Measurements from ENCODE around the gene TASOR2. TPM values are rescaled to one million over a fixed set of nuclear protein-coding genes. Genes with fewer than 3 reads are reported as not detected.

The TASOR2 gene
- total and polyA plus RNA-seq, 9 of the 15 experiments (the other 6 are each of a cell fraction or from before 2014, with no cell fraction given) = 12.7 to 75.3 (median 52.3) TPM

DNA sequence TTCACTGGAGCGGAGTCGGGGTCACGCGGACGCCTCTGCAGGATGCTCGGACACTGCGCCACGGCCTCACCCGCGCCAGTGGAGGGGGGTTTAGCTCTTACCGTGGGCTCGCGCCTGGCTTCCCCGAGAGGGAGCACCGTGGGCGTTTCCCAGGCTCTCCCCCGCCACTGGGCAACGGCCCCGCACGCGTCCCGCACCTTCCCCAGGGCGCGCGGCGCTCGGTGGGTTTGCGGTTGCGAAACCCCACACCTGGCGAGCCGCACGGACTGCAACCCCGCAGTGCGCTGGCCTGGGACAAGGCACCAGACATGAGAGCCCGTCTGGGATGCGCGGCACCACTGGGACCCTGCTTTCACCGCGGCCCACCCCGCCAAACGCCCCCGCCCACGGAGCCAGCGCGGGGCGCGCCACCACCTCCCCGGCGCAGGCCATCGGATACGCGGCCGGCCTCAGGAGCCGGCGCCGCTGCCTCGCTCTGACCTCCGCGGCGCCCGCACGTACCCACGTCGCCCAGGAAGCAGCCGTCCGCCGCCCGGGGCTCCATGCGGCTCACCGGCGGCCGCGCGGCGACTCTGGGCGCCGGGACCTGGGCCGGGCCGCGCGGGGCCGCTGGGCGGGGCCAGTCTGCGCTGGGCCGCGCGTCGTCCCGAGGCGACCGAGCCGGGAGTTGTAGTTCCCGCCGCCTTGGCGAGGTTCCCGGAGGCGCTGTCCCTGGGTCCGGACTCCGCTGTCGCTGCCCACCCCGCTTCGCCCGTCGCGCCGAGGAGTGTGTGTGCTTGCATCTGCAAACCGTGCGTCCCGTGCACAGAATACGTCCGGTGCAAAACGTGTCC is 18.4 kb upstream of the TASOR2 start, which contains the start of gene ASB13 (continued):
- no peak for TF ChIP-seq ETV6 (IDR thresholded peaks at IDR 0.05; ENCODE audit: borderline replicate concordance in 1 of 2, low read depth in 2 of 2, low read length in 1 of 2)
- TF ChIP-seq ETV6 (CRISPR knock-in tag; IDR thresholded peaks at IDR 0.05; ENCODE audit: borderline replicate concordance) = no peak; the same call in 1 of the 2 replicates
- no peak for TF ChIP-seq SNIP1 (IDR thresholded peaks at IDR 0.05; ENCODE audit: low read depth)
- no peak for TF ChIP-seq ADNP (tag; IDR thresholded peaks at IDR 0.05)
- TF ChIP-seq PHF20 (IDR thresholded peaks at IDR 0.05; ENCODE audit: partially characterized antibody) = peak; percentile 31
- TF ChIP-seq ZNF347 (CRISPR knock-in tag; IDR thresholded peaks at IDR 0.05; ENCODE audit: low read depth) = no peak
- TF ChIP-seq, protein P1, sequence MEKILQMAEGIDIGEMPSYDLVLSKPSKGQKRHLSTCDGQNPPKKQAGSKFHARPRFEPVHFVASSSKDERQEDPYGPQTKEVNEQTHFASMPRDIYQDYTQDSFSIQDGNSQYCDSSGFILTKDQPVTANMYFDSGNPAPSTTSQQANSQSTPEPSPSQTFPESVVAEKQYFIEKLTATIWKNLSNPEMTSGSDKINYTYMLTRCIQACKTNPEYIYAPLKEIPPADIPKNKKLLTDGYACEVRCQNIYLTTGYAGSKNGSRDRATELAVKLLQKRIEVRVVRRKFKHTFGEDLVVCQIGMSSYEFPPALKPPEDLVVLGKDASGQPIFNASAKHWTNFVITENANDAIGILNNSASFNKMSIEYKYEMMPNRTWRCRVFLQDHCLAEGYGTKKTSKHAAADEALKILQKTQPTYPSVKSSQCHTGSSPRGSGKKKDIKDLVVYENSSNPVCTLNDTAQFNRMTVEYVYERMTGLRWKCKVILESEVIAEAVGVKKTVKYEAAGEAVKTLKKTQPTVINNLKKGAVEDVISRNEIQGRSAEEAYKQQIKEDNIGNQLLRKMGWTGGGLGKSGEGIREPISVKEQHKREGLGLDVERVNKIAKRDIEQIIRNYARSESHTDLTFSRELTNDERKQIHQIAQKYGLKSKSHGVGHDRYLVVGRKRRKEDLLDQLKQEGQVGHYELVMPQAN (IDR thresholded peaks at IDR 0.05; ENCODE audit: borderline replicate concordance) = no peak
- no peak for TF ChIP-seq NR2C2 (CRISPR knock-in tag; IDR thresholded peaks at IDR 0.05)
- peak; percentile 69 for TF ChIP-seq NR2C2 (tag; IDR thresholded peaks at IDR 0.05)
- TF ChIP-seq, protein P2, sequence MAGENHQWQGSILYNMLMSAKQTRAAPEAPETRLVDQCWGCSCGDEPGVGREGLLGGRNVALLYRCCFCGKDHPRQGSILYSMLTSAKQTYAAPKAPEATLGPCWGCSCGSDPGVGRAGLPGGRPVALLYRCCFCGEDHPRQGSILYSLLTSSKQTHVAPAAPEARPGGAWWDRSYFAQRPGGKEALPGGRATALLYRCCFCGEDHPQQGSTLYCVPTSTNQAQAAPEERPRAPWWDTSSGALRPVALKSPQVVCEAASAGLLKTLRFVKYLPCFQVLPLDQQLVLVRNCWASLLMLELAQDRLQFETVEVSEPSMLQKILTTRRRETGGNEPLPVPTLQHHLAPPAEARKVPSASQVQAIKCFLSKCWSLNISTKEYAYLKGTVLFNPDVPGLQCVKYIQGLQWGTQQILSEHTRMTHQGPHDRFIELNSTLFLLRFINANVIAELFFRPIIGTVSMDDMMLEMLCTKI (IDR thresholded peaks at IDR 0.05; ENCODE audit: partially characterized antibody) = no peak
- TF ChIP-seq, protein P3, sequence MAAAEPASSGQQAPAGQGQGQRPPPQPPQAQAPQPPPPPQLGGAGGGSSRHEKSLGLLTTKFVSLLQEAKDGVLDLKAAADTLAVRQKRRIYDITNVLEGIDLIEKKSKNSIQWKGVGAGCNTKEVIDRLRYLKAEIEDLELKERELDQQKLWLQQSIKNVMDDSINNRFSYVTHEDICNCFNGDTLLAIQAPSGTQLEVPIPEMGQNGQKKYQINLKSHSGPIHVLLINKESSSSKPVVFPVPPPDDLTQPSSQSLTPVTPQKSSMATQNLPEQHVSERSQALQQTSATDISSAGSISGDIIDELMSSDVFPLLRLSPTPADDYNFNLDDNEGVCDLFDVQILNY (CRISPR knock-in tag; IDR thresholded peaks at IDR 0.05) = 0 out of 2 replicates have a peak, but pooled peaks have one; percentile 68
- no peak for TF ChIP-seq HOXB6 (CRISPR knock-in tag; IDR thresholded peaks at IDR 0.05; ENCODE audit: borderline replicate concordance)
- no peak for TF ChIP-seq EZH2 (IDR thresholded peaks at IDR 0.05; ENCODE audit: borderline replicate concordance, low read depth, low read length)
- peak; percentile 81; the same call in 1 of the 2 replicates for TF ChIP-seq PHF8 (IDR thresholded peaks at IDR 0.05; ENCODE audit: borderline replicate concordance, low read length)
- TF ChIP-seq MCM5 (IDR thresholded peaks at IDR 0.05; ENCODE audit: low read depth) = no peak
- TF ChIP-seq, protein P4, sequence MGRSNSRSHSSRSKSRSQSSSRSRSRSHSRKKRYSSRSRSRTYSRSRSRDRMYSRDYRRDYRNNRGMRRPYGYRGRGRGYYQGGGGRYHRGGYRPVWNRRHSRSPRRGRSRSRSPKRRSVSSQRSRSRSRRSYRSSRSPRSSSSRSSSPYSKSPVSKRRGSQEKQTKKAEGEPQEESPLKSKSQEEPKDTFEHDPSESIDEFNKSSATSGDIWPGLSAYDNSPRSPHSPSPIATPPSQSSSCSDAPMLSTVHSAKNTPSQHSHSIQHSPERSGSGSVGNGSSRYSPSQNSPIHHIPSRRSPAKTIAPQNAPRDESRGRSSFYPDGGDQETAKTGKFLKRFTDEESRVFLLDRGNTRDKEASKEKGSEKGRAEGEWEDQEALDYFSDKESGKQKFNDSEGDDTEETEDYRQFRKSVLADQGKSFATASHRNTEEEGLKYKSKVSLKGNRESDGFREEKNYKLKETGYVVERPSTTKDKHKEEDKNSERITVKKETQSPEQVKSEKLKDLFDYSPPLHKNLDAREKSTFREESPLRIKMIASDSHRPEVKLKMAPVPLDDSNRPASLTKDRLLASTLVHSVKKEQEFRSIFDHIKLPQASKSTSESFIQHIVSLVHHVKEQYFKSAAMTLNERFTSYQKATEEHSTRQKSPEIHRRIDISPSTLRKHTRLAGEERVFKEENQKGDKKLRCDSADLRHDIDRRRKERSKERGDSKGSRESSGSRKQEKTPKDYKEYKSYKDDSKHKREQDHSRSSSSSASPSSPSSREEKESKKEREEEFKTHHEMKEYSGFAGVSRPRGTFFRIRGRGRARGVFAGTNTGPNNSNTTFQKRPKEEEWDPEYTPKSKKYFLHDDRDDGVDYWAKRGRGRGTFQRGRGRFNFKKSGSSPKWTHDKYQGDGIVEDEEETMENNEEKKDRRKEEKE (IDR thresholded peaks at IDR 0.05; ENCODE audit: borderline replicate concordance in 1 of 2, control insufficient read depth in 1 of 2, low read depth in 2 of 2, low read length in 1 of 2) = no peak
- no peak for TF ChIP-seq RBM34 (IDR thresholded peaks at IDR 0.05; ENCODE audit: borderline replicate concordance, insufficient read depth, low read length)
- no peak for TF ChIP-seq ZZZ3 (IDR thresholded peaks at IDR 0.05)
- TF ChIP-seq PTBP1 (IDR thresholded peaks at IDR 0.05; ENCODE audit: low read depth, low read length) = no peak

Measured in K562 (cell line).